Fibroblast of the conjunctiva (primary cell): ENCODE results near the gene MTMR12.

Source experiments
- DNase-seq: peaks from one replicate; pipeline ENCODE4 v3.0.0-alpha.2; 2010; ENCODE audit warnings: low read depth

MTMR12 gene

DNA sequence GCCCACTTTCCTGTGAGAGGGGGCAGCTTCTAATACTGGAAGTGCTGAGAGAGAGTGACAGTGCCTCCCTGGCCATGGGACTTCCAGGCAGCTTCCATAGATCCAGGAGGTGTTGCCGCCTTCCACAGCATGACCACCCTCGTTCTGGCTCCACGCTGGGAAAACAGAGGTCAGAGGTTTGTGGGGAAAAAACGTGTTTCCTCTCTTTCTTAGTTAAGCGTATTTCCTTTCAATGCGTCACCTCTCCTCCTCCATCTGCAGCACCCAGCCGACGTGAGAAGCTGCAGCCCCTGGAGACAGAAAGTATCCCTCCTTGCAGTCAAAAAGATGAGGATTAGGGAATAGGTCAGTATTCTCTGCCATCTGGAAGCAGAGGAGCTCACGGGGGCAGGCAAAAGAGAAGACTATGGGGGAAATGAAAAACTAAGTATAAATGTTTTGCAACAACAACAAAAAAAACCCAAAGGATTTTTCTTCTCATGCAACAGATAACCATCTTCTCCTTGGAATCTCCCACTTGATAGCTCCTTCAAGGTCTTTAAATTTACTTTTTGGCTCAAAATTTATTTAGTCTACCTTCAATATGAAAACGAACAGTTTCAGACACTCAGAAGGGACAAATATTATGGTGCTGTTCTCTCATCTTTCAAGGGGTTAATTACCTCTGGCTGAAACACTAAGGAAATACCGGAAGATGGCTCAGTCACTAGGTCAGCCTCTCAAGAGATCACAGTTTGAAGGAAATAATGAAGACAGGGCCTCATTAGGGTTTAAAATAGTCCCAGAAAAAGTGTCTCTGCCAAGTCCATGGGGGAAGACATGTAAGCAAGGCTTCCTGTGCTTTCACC lies 38.0 kb downstream of the MTMR12 start:
- DNase-seq, result no peak

DNA sequence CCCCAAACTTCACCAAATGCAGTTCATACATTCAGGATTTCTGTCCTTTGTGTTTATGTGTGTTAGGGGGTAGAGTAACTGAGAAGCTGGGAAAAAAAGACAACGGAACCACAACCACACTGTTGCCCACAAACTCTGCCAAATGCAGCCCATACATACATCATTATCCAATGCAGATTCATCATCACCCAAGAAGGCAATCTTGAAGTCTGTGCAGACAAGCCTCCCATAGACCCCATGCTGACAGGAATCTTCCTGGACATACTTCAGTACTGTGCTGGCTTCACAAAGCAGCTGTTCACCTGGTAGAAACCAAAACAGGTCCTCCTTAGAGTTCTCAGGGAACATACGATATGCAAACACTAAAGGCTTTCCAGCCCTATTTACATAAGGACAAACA lies 38.9 kb downstream of the MTMR12 start:
- DNase-seq, result no peak

DNA sequence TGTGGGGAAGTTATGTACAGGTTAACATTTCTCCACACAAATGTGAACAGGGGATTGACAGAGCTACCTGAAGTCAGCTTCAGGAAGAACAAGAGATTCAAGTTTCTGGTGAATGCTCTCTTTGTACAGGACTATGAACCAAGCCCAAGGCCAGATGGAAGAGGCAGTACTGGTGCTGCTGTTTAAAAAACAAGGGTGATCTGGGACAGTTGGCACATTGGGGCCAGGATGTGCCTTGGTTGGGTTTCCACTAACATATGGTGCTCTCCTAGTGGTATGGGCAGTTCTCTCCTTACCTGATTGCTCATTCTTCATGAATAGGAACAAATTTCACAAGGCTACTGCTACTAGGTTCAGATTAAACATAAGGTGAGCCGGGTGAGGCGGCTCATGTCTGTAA lies 40.0 kb downstream of the MTMR12 start:
- DNase-seq, result no peak

DNA sequence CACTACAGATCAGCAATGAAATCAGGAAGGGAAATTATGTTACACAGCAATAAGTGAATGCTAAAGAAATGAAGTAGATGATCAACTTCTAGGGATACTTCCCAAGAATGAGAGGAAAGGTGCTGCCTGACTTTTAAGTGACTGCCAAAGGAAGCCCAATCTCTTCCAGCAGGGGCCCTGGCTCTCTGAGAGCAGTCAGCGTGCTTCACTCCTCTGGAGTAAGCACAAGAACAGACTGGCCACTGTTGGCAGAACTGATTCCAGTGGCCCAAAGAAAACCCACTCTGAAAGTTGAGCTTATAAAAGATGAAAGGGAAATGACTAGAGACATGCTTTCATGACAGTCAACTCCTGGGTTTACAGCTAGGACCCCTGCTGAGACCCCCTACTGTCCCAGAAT lies 41.8 kb downstream of the MTMR12 start:
- DNase-seq, result no peak

DNA sequence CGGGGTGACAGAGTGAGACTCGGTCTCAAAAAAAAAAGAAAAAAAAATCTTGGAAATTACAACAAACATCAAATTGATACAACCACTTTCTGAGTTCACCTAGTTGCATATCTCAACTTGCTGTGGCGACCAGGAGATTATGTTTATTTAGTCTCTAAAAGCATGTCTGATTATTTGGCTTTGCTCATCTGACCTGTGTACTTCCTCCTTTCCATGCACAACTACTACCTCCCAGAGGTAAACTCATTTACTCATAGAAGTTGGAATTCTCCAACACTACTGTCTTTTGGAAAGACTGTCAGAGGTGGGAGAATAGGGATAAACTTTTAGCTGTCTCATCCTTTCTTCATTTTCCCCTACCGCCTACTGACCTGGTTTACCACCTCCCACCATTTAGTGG lies 42.6 kb downstream of the MTMR12 start:
- no peak for DNase-seq

- DNase-seq, result no peak
These were observed 46.8 kb downstream of the MTMR12 start for GRCh38 chr5:32265902-32266301.

GRCh38 chr5:32264957-32265572 lies 47.7 kb downstream of the MTMR12 start:
- DNase-seq, result no peak

- no peak for DNase-seq
These were observed 49.1 kb downstream of the MTMR12 start for GRCh38 chr5:32263684-32264083.

- DNase-seq, result no peak
These were observed 51.5 kb downstream of the MTMR12 start for GRCh38 chr5:32261198-32261597.

- DNase-seq, result no peak
These were observed 53.7 kb downstream of the MTMR12 start for GRCh38 chr5:32259033-32259432.

GRCh38 chr5:32258424-32258823 lies 54.3 kb downstream of the MTMR12 start:
- DNase-seq, result no peak

- DNase-seq, result no peak
These were observed 57.2 kb downstream of the MTMR12 start for GRCh38 chr5:32255540-32255900.

- DNase-seq, result peak; percentile 77
These were observed 57.7 kb downstream of the MTMR12 start for GRCh38 chr5:32254881-32255539.

GRCh38 chr5:32251871-32252458 lies 60.8 kb downstream of the MTMR12 start:
- no peak for DNase-seq

DNA sequence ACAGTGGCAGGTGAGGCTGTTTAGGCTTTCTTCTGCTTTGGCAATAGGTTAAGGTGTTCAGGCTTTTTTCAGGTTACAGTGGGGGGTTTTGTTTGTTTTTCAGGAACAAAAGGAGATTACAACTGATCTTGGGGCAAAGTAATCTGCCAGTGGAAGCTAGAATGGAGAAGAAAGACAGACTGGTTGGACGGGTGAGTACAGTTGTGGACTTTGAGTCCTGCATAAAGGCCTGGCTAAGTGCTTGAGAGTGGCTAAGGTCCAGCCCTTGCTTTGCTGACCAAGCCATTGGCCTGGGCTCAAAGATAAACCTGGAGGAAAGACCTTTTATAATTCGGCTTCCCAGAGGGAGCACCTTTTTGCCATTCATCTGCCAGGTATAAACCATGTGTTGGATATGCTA lies 63.1 kb downstream of the MTMR12 start:
- no peak for DNase-seq

DNA sequence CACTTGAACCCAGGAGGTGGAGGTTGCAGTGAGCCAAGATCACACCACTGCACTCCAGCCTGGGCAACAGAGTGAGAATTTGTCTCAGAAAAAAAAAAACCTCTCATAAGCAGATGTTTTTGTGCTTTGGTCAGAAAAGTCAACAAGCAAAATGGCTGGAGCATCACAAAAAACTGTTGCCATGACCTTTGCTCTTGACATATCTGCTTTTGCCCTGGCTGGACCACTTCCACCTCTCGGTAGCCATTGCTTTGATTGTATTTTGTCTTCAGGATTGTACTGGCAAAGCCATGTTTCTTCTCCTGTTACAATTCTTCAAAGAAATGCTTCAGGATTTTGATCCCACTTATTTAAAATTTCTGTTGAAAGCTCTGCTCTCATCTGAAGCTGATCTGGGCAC lies 67.0 kb downstream of the MTMR12 start:
- DNase-seq, result no peak

- DNase-seq, result no peak
These were observed 68.7 kb downstream of the MTMR12 start for GRCh38 chr5:32244017-32244416.

DNA sequence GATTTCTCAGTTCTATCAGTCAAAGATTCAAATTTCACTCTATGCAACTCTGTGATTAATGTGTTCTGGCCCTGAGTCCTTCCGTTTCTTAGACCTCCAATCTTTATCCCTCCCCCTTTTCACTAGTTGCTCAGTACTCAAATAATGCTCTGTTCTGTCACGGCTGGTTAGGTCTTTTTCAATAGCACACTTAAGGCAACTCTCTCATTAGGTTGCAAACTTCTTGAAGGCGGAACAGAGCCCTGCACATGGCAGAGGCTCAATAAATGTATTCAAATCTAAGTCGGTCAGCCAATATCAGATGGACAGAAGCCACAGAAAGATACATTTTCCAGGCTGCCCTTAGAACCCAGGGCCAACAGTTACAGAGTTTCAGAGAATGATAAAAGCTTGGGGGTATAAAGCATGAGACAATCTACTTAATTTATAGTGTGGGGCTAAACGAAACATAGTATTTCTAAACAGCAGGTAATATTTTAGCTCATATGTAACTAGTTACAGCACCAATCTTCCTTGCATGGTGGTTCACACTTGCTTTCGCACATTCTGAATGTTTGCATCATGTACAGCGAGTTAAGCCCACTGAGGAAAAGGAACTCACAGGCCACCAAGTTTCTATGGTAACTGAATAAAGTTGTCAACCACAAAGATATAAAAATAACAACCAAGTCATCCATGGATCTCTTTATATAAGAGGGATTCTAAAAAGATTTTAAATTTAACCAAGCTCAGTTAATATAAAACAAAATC lies 71.5 kb downstream of the MTMR12 start:
- DNase-seq, result no peak

GRCh38 chr5:32239385-32239784 lies 73.4 kb downstream of the MTMR12 start:
- DNase-seq, result no peak

- DNase-seq, result peak; percentile 22
These were observed 78.9 kb downstream of the MTMR12 start for GRCh38 chr5:32233696-32234447.

GRCh38 chr5:32233220-32233695 lies 79.5 kb downstream of the MTMR12 start:
- no peak for DNase-seq
